CD14-positive monocyte (primary cell): ENCODE results near the gene RALBP1. TPM values are rescaled to one million over a fixed set of nuclear protein-coding genes. Genes with fewer than 3 reads are reported as not detected.

ENCODE experiments used
- DNase-seq, 3 donors: peaks; one replicate each; pipeline ENCODE4 v3.0.0-alpha.2; 2011 to 2022
- H2AFZ ChIP-seq: 2 replicates; pipeline ENCODE4 v1.6.0; 2012; ENCODE audit warnings: mild to moderate bottlenecking, low read depth, low read length, inconsistent platforms; ENCODE audit not compliant: insufficient read depth, poor library complexity, severe bottlenecking
- H3K27ac ChIP-seq, 2 donors: 1 replicate in 1 of 2; 2 replicates in 1 of 2; pipeline ENCODE4 v1.5.1; 2012 to 2013; ENCODE audit warnings: low read length in 2 of 2, control low read depth in 1 of 2, inconsistent platforms in 1 of 2, low read depth in 1 of 2, mild to moderate bottlenecking in 1 of 2
- H3K27me3 ChIP-seq, 2 donors: one replicate each; pipeline versions ENCODE4 v1.6.0 to v1.6.1; 2011 to 2013; ENCODE audit warnings: low read length in 2 of 2; ENCODE audit not compliant: control insufficient read depth in 2 of 2, insufficient read depth in 2 of 2
- H3K36me3 ChIP-seq, 2 donors: replicated peaks in 1 of 2; 1 replicate in 1 of 2; 2 replicates in 1 of 2; pipeline versions ENCODE4 v1.5.1 to v1.6.1; 2012 to 2013; ENCODE audit warnings: low read length in 2 of 2, control low read depth in 1 of 2, inconsistent platforms in 1 of 2, mild to moderate bottlenecking in 1 of 2; ENCODE audit not compliant: insufficient read depth in 2 of 2, control insufficient read depth in 1 of 2
- H3K4me1 ChIP-seq, 2 donors: 1 replicate in 1 of 2; 2 replicates in 1 of 2; pipeline versions ENCODE4 v1.5.1 to v1.6.1; 2012 to 2013; ENCODE audit warnings: low read length in 2 of 2, control low read depth in 1 of 2, inconsistent platforms in 1 of 2, mild to moderate bottlenecking in 1 of 2, moderate library complexity in 1 of 2; ENCODE audit not compliant: insufficient read depth in 2 of 2, control insufficient read depth in 1 of 2
- H3K4me2 ChIP-seq: replicated peaks from 2 replicates; pipeline ENCODE3; 2012; ENCODE audit warnings: low read length, moderate library complexity, mild to moderate bottlenecking; ENCODE audit not compliant: poor library complexity, severe bottlenecking; ENCODE audit errors: extremely low read depth
- H3K4me3 ChIP-seq, 3 experiments: fragments of 200-600 bp in 1 of 3; sonication (generic) in 1 of 3; replicated peaks in 1 of 3; 1 replicate in 2 of 3; 2 replicates in 1 of 3; pipeline ENCODE4 v1.5.1; 2011 to 2013; ENCODE audit warnings: low read length in 3 of 3, mild to moderate bottlenecking in 3 of 3, control low read depth in 2 of 3, low read depth in 2 of 3, inconsistent platforms in 1 of 3, moderate library complexity in 1 of 3
- H3K79me2 ChIP-seq: 2 replicates; pipeline ENCODE4 v1.6.0; 2012; ENCODE audit warnings: mild to moderate bottlenecking, control low read depth, inconsistent platforms, low read length, moderate library complexity; ENCODE audit not compliant: insufficient read depth
- H3K9ac ChIP-seq: 2 replicates; pipeline ENCODE4 v1.6.0; 2017; ENCODE audit warnings: low read length, mild to moderate bottlenecking; ENCODE audit not compliant: insufficient read depth, poor library complexity, severe bottlenecking
- H3K9me3 ChIP-seq, 2 donors: replicated peaks in 1 of 2; 1 replicate in 1 of 2; 2 replicates in 1 of 2; pipeline versions ENCODE4 v1.5.1 to v1.6.1; 2012 to 2013; ENCODE audit warnings: low read length in 2 of 2, control low read depth in 1 of 2; ENCODE audit not compliant: control insufficient read depth in 1 of 2, insufficient read depth in 1 of 2
- H4K20me1 ChIP-seq: 2 replicates; pipeline ENCODE4 v1.6.0; 2012; ENCODE audit warnings: mild to moderate bottlenecking, low read length, control low read depth, moderate library complexity; ENCODE audit not compliant: insufficient read depth
- H3K27ac Mint-ChIP-seq, 7 donors: one replicate each; pipeline ENCODE4 v1.8.0; 2020; ENCODE audit warnings: mild to moderate bottlenecking in 7 of 7, mixed read lengths in 7 of 7, moderate library complexity in 6 of 7, inconsistent platforms in 2 of 7
- H3K27me3 Mint-ChIP-seq, 3 donors: one replicate each; pipeline ENCODE4 v1.8.0; 2021 to 2022; ENCODE audit warnings: low read depth in 3 of 3, mild to moderate bottlenecking in 3 of 3, mixed read lengths in 3 of 3, moderate library complexity in 3 of 3, inconsistent platforms in 1 of 3
- H3K36me3 Mint-ChIP-seq, 2 donors: one replicate each; pipeline ENCODE4 v1.8.0; 2020; ENCODE audit warnings: mixed read lengths in 2 of 2, inconsistent platforms in 1 of 2, mild to moderate bottlenecking in 1 of 2
- H3K4me1 Mint-ChIP-seq: one replicate; pipeline ENCODE4 v1.8.0; 2020; ENCODE audit warnings: mild to moderate bottlenecking, mixed read lengths
- H3K4me3 Mint-ChIP-seq, 2 donors: one replicate each; pipeline ENCODE4 v1.8.0; 2020; ENCODE audit warnings: mild to moderate bottlenecking in 2 of 2, mixed read lengths in 2 of 2, moderate library complexity in 1 of 2
- H3K9me3 Mint-ChIP-seq, 7 donors: one replicate each; pipeline ENCODE4 v1.8.0; 2020 to 2022; ENCODE audit warnings: mixed read lengths in 7 of 7, mild to moderate bottlenecking in 6 of 7, moderate library complexity in 6 of 7, inconsistent platforms in 2 of 7
- CTCF ChIP-seq: fragments of 200-600 bp; IDR thresholded peaks from one replicate; pipeline ENCODE4 v1.8.0; 2022; ENCODE audit warnings: antibody characterized with exemption, mild to moderate bottlenecking
- WGBS: methylation state at CpG from one replicate; pipeline ENCODE4 v1.1.5; 2013; ENCODE audit warnings: missing lambda C conversion rate; ENCODE audit not compliant: insufficient coverage; 5-methylcytosine and 5-hydroxymethylcytosine counted together
- intact Hi-C, 2 donors: fragments of 100-400 bp; cut with micrococcal nuclease; formaldehyde crosslinking; loops; one replicate each; pipeline versions ENCODE4 v1.15.0 to v1.15.1; 2023
- polyA plus RNA-seq, 3 donors: library from polyadenylated mRNA; depleted of rRNA in 1 of 3; unstranded in 2 of 3; stranded (reverse) in 1 of 3; fragments of 300-500 nt in 2 of 3; fragments of >200 nt in 1 of 3; fragmentation: Illumina TruSeq in 2 of 3; gene quantifications; 1 replicate in 2 of 3; 2 replicates in 1 of 3; pipeline ENCODE4 v1.2.3, GENCODE V29; 2012 to 2021

RALBP1 gene
- polyA plus RNA-seq, 3 donors = 21.5 to 36.0 (median 32.8) TPM

GRCh38 chr18:9521770-9522169, 46.5 kb downstream of the RALBP1 start:
- no peaks in the 10 kb centered on the region for H3K9me3 ChIP-seq
- H4K20me1 ChIP-seq = no peaks in the 10 kb centered on the region
- no peak for DNase-seq
- peaks cover 48 to 61% of the 10 kb centered on the region in 2 donors for H3K36me3 Mint-ChIP-seq
- H3K79me2 ChIP-seq = peaks cover 3% of the 10 kb centered on the region
- H3K27ac Mint-ChIP-seq = no peak overlapping the region
- no peak for TF ChIP-seq CTCF
- peaks cover 0 to under 1% (median 0%) of the 10 kb centered on the region in 7 donors for H3K9me3 Mint-ChIP-seq
- no peaks in the 10 kb centered on the region for H3K4me1 Mint-ChIP-seq
- H3K27ac ChIP-seq = no peak overlapping the region
- no peak overlapping the region for H3K4me2 ChIP-seq
- 94% methylated on average over 5 of the region's 7 CpGs for WGBS
- no peaks in the 10 kb centered on the region for H3K27me3 ChIP-seq
- peaks cover 0 to 2% (median 0%) of the 10 kb centered on the region in 3 donors for H3K27me3 Mint-ChIP-seq
- intact Hi-C loops = no loop called here
- H3K4me1 ChIP-seq = no peaks in the 10 kb centered on the region
- H3K9ac ChIP-seq = no peak overlapping the region
- no peak overlapping the region for H2AFZ ChIP-seq
- H3K4me3 Mint-ChIP-seq = no peak overlapping the region
- H3K36me3 ChIP-seq = peaks cover 47 to 75% of the 10 kb centered on the region in 2 donors
- H3K4me3 ChIP-seq = no peak overlapping the region

- 100% methylated on average over 4 of the region's 6 CpGs for WGBS
- Histone ChIP-seq H3K79me2 (peaks cover 3% of the 10 kb centered on the region), H3K27ac (no peak overlapping the region), H3K4me1 (no peaks in the 10 kb centered on the region), H3K27me3 (no peaks in the 10 kb centered on the region), H3K9me3 (peaks cover 2% of the 10 kb centered on the region in 2 donors), H4K20me1 (no peaks in the 10 kb centered on the region), H3K9ac (no peak overlapping the region), H3K4me2 (no peak overlapping the region), H3K4me3 (no peak overlapping the region), H3K36me3 (peaks cover 45 to 75% of the 10 kb centered on the region in 2 donors), H2AFZ (no peak overlapping the region)
- peaks cover 0 to 2% (median 0%) of the 10 kb centered on the region in 3 donors for H3K27me3 Mint-ChIP-seq
- peaks cover 51 to 61% of the 10 kb centered on the region in 2 donors for H3K36me3 Mint-ChIP-seq
- intact Hi-C loops = no loop called here
- no peaks in the 10 kb centered on the region for H3K4me1 Mint-ChIP-seq
- H3K9me3 Mint-ChIP-seq = peaks cover 3 to 9% (median 7%) of the 10 kb centered on the region in 7 donors
- peak overlapping the region in 1 of 7 donors; percentile 37 for H3K27ac Mint-ChIP-seq
- no peak overlapping the region for H3K4me3 Mint-ChIP-seq
- DNase-seq = no peak
- TF ChIP-seq CTCF = no peak
Measured at GRCh38 chr18:9522952-9523351, 47.6 kb downstream of the RALBP1 start.
